Osteoblast (primary cell): ENCODE results near the gene ARMC6. TPM values are rescaled to one million over a fixed set of nuclear protein-coding genes. Genes with fewer than 3 reads are reported as not detected.

Experiments used
- DNase-seq: peaks from one replicate; pipeline ENCODE4 v3.0.0; 2011; ENCODE audit warnings: low spot score, mixed read lengths; ENCODE audit not compliant: insufficient read length; ENCODE audit errors: missing footprints
- H2AFZ ChIP-seq: 2 replicates; pipeline ENCODE4 v1.6.0; 2011; ENCODE audit warnings: mild to moderate bottlenecking, low read length
- H3K27ac ChIP-seq: 2 replicates; pipeline ENCODE4 v1.5.1; 2011; ENCODE audit warnings: mild to moderate bottlenecking, low read depth, low read length, moderate library complexity
- H3K27me3 ChIP-seq: 2 replicates; pipeline ENCODE4 v1.6.0; 2012; ENCODE audit warnings: mild to moderate bottlenecking, control low read depth, inconsistent platforms, low read length, moderate library complexity; ENCODE audit not compliant: insufficient read depth
- H3K36me3 ChIP-seq: 2 replicates; pipeline ENCODE4 v1.5.1; 2011; ENCODE audit warnings: mild to moderate bottlenecking, low read length, control low read depth, moderate library complexity; ENCODE audit not compliant: insufficient read depth
- H3K4me1 ChIP-seq: 2 replicates; pipeline ENCODE4 v1.5.1; 2011; ENCODE audit warnings: mild to moderate bottlenecking, low read length, control low read depth, moderate library complexity; ENCODE audit not compliant: insufficient read depth
- H3K4me2 ChIP-seq: 2 replicates; pipeline ENCODE4 v1.6.0; 2011; ENCODE audit warnings: mild to moderate bottlenecking, low read length; ENCODE audit not compliant: insufficient read depth
- H3K4me3 ChIP-seq: fragments of 200-600 bp; sonication (generic); 3 replicates; pipeline ENCODE4 v1.5.1; 2012; ENCODE audit warnings: mild to moderate bottlenecking, low read length, inconsistent platforms; ENCODE audit not compliant: insufficient read depth
- H3K79me2 ChIP-seq: 2 replicates; pipeline ENCODE4 v1.6.0; 2012; ENCODE audit warnings: mild to moderate bottlenecking, low read length, control low read depth, inconsistent platforms; ENCODE audit not compliant: insufficient read depth
- H3K9me3 ChIP-seq: 2 replicates; pipeline ENCODE4 v1.5.1; 2011; ENCODE audit warnings: low read depth, low read length, control low read depth
- H4K20me1 ChIP-seq: 2 replicates; pipeline ENCODE4 v1.6.0; 2012; ENCODE audit warnings: mild to moderate bottlenecking, low read length, control low read depth; ENCODE audit not compliant: insufficient read depth
- CTCF ChIP-seq: IDR thresholded peaks from 2 replicates; pipeline ENCODE4 v1.5.1; 2011; ENCODE audit warnings: mild to moderate bottlenecking, low read depth, low read length, moderate library complexity; ENCODE audit errors: extremely low read depth
- total RNA-seq: library from RNA; depleted of rRNA; stranded (reverse); fragments of >200 nt; gene quantifications from 2 replicates; pipeline ENCODE4 v1.2.3, GENCODE V29; 2012

The ARMC6 gene
- total RNA-seq, 1 donor, result 38.4 TPM

DNA sequence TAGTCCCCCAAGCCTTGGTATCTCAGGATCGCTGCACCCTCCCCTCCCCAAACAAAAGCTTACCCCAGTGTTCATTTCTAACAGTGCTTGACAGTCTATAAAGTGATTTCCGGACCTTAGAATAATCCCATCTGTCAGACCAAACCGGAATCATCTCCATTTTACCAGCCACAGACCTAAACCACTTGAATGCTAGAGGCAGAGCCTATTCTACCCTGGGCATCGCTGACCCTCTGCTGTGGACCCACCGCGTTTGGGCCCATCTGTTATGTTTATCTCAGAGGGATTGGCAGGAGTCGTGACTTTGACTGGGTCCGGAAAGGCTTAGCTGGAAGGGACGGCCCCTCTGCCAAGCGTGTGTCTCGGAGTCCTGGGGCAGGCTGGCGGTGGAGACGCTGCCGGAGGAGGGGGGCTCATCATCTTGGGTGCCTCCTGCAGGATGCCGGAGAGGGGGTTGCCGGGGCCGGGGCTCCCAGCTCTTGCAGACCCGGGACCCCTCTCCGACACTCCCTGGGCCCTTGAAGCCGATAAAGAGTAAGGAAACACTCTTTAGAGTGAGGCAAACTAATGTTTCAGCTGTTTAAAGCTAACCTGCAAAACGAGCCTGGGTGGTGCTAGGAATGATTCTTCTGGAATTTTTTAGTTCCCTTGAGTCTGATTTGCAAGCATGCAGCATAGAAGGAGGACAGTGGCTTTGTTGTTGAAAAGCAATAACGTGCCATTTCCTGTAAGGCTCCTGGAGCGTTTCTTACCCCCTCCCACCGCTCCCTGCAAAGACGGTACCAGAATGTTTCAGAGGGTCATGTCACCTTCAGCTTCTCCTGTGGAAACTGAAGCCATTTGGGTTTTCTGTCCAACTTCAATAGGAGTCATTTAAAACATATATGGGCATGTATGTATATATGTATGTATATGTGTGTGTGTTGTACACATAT, 31.7 kb downstream of the ARMC6 start:
- Histone ChIP-seq H3K4me3 (peak overlapping the region; percentile 77), H3K4me1 (peaks cover 28% of the 10 kb centered on the region), H3K79me2 (no peaks in the 10 kb centered on the region), H2AFZ (peak overlapping the region; percentile 86), H3K9me3 (no peaks in the 10 kb centered on the region), H3K27ac (no peak overlapping the region), H3K36me3 (no peaks in the 10 kb centered on the region), H3K27me3 (no peaks in the 10 kb centered on the region), H3K4me2 (peak overlapping the region; percentile 87), H4K20me1 (no peaks in the 10 kb centered on the region)
- peak; percentile 90 for DNase-seq
- TF ChIP-seq CTCF, result no peak

DNA sequence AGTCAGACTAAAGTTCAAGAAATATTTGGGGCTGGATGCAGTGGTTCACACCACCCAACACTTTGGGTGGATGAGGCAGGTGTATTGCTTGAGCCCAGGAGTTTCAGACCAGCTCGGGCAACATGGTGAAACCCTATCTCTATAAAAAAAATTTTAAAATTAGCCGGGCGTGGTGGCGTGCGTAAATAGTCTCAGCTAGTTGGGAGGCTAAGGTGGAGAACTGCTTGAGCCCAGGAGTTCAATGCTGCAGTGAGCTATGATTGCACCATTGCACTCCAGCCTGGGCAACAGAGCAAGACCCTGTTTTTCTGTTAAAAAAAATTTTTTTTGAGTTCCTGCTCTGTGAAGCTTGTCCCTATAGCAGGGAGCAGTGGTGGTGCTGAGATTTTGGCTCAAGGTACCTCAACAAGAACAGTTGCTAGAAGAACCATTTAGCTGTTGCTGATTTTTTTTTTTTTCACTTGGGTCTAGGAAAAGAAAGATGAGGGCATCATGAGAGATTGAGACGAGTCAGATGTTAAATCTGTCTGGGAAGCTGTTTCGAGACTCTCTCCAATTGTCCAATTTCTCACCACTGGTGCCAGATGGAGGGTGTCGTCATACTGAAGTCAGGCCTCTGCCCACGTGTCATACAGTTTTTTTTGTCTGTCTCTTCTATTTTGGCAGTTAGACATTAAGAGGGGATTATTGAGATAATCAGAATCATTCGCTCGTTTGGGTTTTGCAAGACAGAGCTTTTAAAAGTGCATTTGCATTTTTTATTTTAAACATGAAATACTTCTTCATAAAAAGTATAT, 34.1 kb downstream of the ARMC6 start:
- no peak overlapping the region for H3K27ac ChIP-seq

DNA sequence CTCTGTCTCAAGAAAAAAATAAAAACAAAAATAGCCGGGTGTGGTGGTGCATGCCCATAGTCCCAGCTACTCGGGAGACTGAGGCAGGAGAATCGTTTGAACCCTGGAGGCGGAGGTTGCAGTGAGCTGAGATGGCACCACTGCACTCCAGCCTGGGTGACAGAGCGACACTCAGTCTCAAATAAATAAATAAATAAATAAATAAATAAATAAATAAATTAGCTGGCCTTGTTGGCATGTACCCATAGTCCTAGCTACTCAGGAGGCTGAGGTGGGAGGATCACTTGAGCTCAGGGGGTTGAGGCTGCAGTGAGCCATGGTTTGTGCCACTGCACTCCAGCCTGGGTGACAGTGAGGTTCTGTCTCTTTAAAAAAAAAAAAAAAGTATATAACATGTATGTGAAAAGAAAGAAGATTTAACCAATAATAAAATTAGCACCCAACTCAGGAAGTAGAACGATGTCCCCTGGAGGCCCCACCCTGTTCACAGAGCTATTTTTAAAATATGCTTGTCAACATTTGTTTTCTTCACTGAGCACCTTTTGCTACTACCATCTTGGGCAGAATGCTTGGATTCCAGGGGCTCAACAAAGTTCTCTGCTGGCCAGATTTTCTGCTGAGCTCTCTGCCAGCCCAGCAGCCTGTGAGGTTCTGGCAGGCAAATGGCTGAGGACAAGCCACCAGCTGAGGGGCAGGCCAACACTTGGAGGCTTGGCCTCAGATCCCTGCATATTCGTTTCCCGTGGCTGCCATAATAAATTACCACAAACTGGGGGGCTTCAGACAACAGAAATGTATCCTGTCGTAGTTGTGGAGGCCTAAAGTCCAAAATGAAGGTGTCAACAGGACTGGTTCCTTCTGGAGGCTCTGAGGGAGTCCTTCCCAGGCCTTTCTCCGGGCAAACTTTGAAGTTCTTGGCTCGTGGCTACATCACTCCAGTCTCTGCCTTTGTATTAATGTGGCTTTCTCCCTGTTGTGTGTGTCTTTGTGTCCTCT, 35.6 kb downstream of the ARMC6 start:
- no peak for TF ChIP-seq CTCF
- Histone ChIP-seq H3K27me3 (no peaks in the 10 kb centered on the region), H3K36me3 (no peaks in the 10 kb centered on the region), H3K27ac (no peak overlapping the region), H3K4me2 (no peak overlapping the region), H3K9me3 (no peaks in the 10 kb centered on the region), H3K4me1 (peaks cover 16% of the 10 kb centered on the region), H3K4me3 (no peak overlapping the region), H4K20me1 (peaks cover 4% of the 10 kb centered on the region), H2AFZ (no peak overlapping the region), H3K79me2 (no peaks in the 10 kb centered on the region)
- DNase-seq, result peak; percentile 32

More for the DNA sequence above, 34.1 kb downstream of the ARMC6 start:
- Histone ChIP-seq H3K79me2 (no peaks in the 10 kb centered on the region), H3K36me3 (no peaks in the 10 kb centered on the region), H2AFZ (no peak overlapping the region), H3K4me1 (peaks cover 25% of the 10 kb centered on the region), H3K4me2 (no peak overlapping the region), H4K20me1 (no peaks in the 10 kb centered on the region), H3K27me3 (no peaks in the 10 kb centered on the region), H3K9me3 (no peaks in the 10 kb centered on the region), H3K4me3 (no peak overlapping the region)
- TF ChIP-seq CTCF, result no peak
- DNase-seq, result peak; percentile 62
